Immature natural killer cell (primary cell): ENCODE measurements around the gene CCDC97. TPM values are rescaled to one million over a fixed set of nuclear protein-coding genes. Genes with fewer than 3 reads are reported as not detected.

Experiments used
- DNase-seq, 3 donors: peaks; one replicate each; pipeline ENCODE4 v3.0.0; 2022; ENCODE audit warnings: mixed read lengths in 1 of 3
- H3K27ac Mint-ChIP-seq, 6 donors: one replicate each; pipeline ENCODE4 v1.8.0; 2020; ENCODE audit warnings: mixed read lengths in 6 of 6, mild to moderate bottlenecking in 5 of 6, inconsistent platforms in 4 of 6, moderate library complexity in 3 of 6
- H3K27me3 Mint-ChIP-seq, 3 donors: one replicate each; pipeline ENCODE4 v1.8.0; 2020 to 2021; ENCODE audit warnings: low read depth in 3 of 3, mild to moderate bottlenecking in 3 of 3, mixed read lengths in 3 of 3, moderate library complexity in 3 of 3, inconsistent platforms in 1 of 3
- H3K36me3 Mint-ChIP-seq, 3 donors: one replicate each; pipeline ENCODE4 v1.8.0; 2020; ENCODE audit warnings: mixed read lengths in 3 of 3, inconsistent platforms in 2 of 3, mild to moderate bottlenecking in 2 of 3
- H3K4me1 Mint-ChIP-seq, 2 donors: one replicate each; pipeline ENCODE4 v1.8.0; 2020; ENCODE audit warnings: inconsistent platforms in 2 of 2, mild to moderate bottlenecking in 2 of 2, mixed read lengths in 2 of 2, moderate library complexity in 1 of 2
- H3K4me3 Mint-ChIP-seq, 5 donors: one replicate each; pipeline ENCODE4 v1.8.0; 2020; ENCODE audit warnings: mild to moderate bottlenecking in 5 of 5, mixed read lengths in 5 of 5, inconsistent platforms in 3 of 5, moderate library complexity in 3 of 5
- H3K9me3 Mint-ChIP-seq, 6 donors: one replicate each; pipeline ENCODE4 v1.8.0; 2020; ENCODE audit warnings: mild to moderate bottlenecking in 6 of 6, mixed read lengths in 6 of 6, inconsistent platforms in 4 of 6, moderate library complexity in 3 of 6
- polyA plus RNA-seq, 3 donors: library from polyadenylated mRNA; unstranded; fragments of 300-500 nt; fragmentation: Illumina TruSeq; gene quantifications; one replicate each; pipeline ENCODE4 v1.2.3, GENCODE V29; 2021

The CCDC97 gene
- polyA plus RNA-seq, 3 donors from 2014 or later: 14.2 to 38.2 (median 16.9) TPM

GRCh38 chr19:41372501-41372900 lies 62.5 kb downstream of the CCDC97 start:
- no peak overlapping the region for H3K27ac Mint-ChIP-seq
- H3K4me1 Mint-ChIP-seq: peaks cover 13 to 18% of the 10 kb centered on the region in 2 donors
- H3K36me3 Mint-ChIP-seq: no peaks in the 10 kb centered on the region
- DNase-seq: no peak
- H3K27me3 Mint-ChIP-seq: peaks cover 0 to 2% (median 0%) of the 10 kb centered on the region in 3 donors
- no peaks in the 10 kb centered on the region for H3K9me3 Mint-ChIP-seq
- no peak overlapping the region for H3K4me3 Mint-ChIP-seq

- Mint-ChIP-seq H3K36me3 (no peaks in the 10 kb centered on the region), H3K4me3 (no peak overlapping the region), H3K27ac (no peak overlapping the region), H3K9me3 (no peaks in the 10 kb centered on the region), H3K4me1 (peaks cover 13 to 18% of the 10 kb centered on the region in 2 donors), H3K27me3 (peaks cover 0 to 2% (median 0%) of the 10 kb centered on the region in 3 donors)
- DNase-seq: no peak
Measured at GRCh38 chr19:41373993-41374392, 64.0 kb downstream of the CCDC97 start.

Other genes with a start within 250 kb of the CCDC97 start
- not detected for gene CYP2A13, start 221.7 kb upstream of the CCDC97 start, polyA plus RNA-seq
- not detected for gene CYP2F1, start 195.7 kb upstream of the CCDC97 start, polyA plus RNA-seq
- 1 to 10 TPM in 1 of 3 donors, under 1 TPM in 1, not detected in 1; 0.17 to 1.4 TPM for gene CYP2S1, start 117.0 kb upstream of the CCDC97 start, polyA plus RNA-seq
- 1 to 10 TPM in 1 of 3 donors, under 1 TPM in 2; 0.61 to 1.2 (median 0.97) TPM for gene AXL, start 90.9 kb upstream of the CCDC97 start, polyA plus RNA-seq
- gene HNRNPUL1, start 45.8 kb upstream of the CCDC97 start, polyA plus RNA-seq: 100 to 1,000 TPM in 1 of 3 donors, 10 to 100 TPM in 2; 23.3 to 103 (median 48.8) TPM
- 100 to 1,000 TPM in 1 of 3 donors, 10 to 100 TPM in 2; 51.4 to 196 (median 66.4) TPM for gene TGFB1, start 43.8 kb downstream of the CCDC97 start, polyA plus RNA-seq
- 10 to 100 TPM in 2 of 3 donors, 1 to 10 TPM in 1; 8.9 to 14.8 (median 14.7) TPM for gene B9D2, start 54.0 kb downstream of the CCDC97 start, polyA plus RNA-seq
- 1 to 10 TPM; 5.2 to 7.0 (median 6.1) TPM for gene TMEM91, start 66.4 kb downstream of the CCDC97 start, polyA plus RNA-seq
- 10 to 100 TPM; 44.0 to 58.6 (median 50.3) TPM for gene EXOSC5, start 87.2 kb downstream of the CCDC97 start, polyA plus RNA-seq
- gene BCKDHA, start 87.6 kb downstream of the CCDC97 start, polyA plus RNA-seq: 10 to 100 TPM; 70.8 to 76.9 (median 75.5) TPM
- gene B3GNT8, start 117.2 kb downstream of the CCDC97 start, polyA plus RNA-seq: 1 to 10 TPM in 1 of 3 donors, under 1 TPM in 1, not detected in 1; 0.23 to 1.3 TPM
- 10 to 100 TPM; 70.5 to 90.4 (median 77.3) TPM for gene DMAC2, start 129.7 kb downstream of the CCDC97 start, polyA plus RNA-seq
- gene ERICH4, start 133.0 kb downstream of the CCDC97 start, polyA plus RNA-seq: not detected